Right ventricle myocardium inferior (tissue), 1 donor: ENCODE measurements around the gene TFG. TPM values are rescaled to one million over a fixed set of nuclear protein-coding genes. Genes with fewer than 3 reads are reported as not detected.

Experiments used
- ATAC-seq: fragments of 200-7000 bp; cut with Tn5 transposase; one replicate; pipeline ENCODE4 v1.9.1; 2020; ENCODE audit warnings: mild to moderate bottlenecking, moderate library complexity
- DNase-seq: peaks from one replicate; pipeline ENCODE4 v3.0.0; 2021; ENCODE audit errors: missing footprints
- intact Hi-C: fragments of 100-400 bp; cut with DNase I; formaldehyde crosslinking; loops from one replicate; pipeline ENCODE4 v1.11.0; 2022
- total RNA-seq: library from RNA; stranded (reverse); fragmentation: NEBNext Ultra II Directional; extraction: Animal tissue kit (Norgen Biotek cat#: 25700); gene quantifications from one replicate; pipeline ENCODE4 v1.2.1, GENCODE V29; 2021
- donor health status: DM: no; HTN: yes; CAD: no; lungs with severe emphysema.

TFG gene
- total RNA-seq, 1 donor from 2014 or later: 104 TPM

DNA sequence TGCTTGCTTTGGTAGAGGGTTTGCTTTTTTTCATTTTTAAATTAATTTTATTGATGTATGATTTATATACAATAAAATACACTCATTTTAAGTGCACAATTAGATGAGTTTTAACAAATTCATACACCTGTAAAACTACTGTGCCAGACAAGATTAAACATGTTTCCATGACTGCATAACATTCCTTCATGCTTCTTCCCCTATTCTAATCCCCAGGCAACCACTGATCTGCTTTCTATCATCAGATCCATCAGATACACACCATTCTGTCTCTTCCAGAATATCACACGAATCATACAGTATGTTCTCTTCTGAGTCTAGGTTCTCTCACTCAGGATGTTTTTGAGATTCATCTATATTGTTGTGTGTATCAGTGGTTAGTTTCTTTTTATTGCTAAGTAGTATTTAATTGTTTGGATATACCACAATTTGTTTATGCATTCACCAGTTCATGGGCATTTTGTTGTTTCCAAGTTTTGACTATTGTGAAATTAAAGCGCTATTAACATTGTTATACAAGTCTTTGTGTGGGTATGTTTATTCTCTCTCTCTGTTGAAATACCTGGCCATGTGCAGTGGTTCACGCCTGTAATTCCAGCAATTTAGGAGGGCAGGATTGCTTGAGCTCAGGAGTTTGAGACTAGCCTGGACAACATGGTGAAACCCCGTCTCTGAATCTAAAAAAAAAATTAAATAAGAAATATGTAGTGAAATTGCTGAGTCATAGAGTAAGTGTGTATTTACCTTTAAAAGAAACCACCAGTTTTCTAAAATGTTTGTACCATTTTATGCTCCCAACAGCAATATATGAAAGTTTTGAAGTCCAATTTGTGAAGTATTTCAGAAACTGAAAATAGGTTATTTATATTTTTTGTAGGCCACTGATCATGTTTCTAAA, 7.0 kb upstream of the TFG start:
- intact Hi-C loops: no loop called here
- DNase-seq (no peak), ATAC-seq (no peak)

DNA sequence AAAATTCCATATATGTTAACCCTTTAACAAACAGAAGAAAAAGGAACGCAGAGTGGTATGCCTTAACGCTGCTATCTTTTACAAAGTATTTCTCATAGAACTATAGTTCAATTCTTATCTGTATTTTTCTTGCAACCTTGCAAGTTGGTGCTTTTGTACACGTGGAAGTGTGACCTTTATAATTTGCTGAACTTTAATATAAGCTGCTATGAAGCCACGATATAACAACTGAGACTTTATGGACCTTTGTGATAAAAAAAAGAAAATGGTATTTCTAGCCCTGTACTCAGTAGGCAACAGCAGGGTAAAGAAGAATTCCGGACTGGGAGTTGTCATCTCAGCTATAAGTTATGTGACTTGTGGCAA, 6.3 kb upstream of the TFG start:
- ATAC-seq (no peak), DNase-seq (no peak)
- intact Hi-C loops: no loop called here

DNA sequence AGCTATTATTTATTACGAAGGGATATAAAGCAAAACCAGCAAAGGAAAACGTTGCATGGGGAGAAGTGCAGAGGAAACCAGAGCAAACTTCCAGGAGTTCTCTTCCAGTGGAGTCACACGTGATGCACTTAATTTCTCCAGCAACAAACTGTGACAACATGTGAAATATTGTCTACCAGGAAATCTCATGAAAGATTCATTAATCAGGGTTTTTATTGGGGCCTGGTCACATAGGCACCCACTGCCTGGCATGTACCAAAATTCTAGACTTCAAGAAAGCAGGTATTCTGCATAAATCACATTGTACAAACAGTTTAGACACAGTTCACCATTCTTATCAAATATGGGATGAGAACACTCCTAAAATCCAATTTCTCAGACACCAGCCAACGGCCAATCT, 5.4 kb upstream of the TFG start:
- no peak for ATAC-seq
- DNase-seq: no peak
- intact Hi-C loops: no loop called here

DNA sequence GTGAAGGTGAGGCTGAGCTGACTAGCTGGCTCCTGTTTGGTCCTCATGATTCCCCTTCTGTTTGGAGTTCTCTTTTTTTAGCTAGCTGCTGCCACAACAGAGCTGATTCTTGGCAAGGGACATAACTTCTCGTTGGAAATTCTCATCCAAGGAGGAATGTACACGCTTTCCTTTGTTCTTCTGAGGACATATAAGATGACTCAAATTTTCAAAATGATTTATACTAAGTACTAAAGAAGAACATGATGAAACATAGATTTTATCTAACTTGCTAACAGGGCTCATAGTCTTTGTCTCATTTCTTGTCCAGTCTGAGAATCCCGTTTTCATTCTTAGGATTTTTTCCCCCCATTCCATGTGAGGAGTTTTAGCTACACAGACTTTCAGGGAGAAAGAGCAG, 2.9 kb upstream of the TFG start:
- ATAC-seq (no peak), DNase-seq (no peak)
- intact Hi-C loops: no loop called here

DNA sequence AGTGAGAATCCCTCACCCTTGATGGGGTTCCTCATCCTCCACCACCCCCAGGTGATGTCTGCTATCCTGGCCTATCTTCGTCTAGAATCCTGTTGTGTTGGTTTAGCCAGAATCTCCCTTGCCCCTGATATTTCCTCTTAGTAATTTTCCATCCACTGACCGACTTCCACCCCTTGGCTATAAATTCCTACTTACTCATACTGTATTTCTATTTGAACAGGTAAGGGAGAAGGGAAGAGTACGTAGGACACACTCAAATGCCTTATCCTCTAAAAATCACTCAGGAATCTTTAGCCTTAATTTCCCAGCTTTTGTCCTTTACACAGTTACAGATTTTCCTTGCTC, 678 bp upstream of the TFG start:
- DNase-seq (no peak), ATAC-seq (no peak)
- intact Hi-C loops: no loop called here

DNA sequence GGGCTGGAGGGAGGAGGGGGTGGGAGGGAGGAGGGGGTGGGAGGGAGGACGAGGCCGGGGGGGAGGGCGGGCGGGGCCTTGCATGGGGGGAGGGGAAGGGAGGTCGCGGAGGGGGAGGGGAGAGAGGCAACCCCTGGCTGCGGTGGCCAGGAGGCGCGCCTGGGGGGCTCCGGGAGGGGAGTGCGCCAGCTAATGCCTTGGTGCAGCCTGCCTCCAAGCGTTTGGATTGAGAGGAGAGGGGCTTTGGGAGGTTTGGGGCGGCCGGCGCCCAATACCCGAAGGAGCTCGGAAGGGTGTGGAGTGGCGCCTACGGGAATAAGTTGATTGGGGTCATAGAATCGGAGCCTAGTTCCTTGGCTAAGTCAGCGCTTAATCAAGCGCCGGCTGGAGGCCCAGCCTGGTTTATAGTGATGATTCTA, 557 bp downstream of the TFG start:
- intact Hi-C loops: loop anchor here (5.0 kb wide), 1 partner anchor 308 kb away; the partner anchor contains the start of genes LNP1 and TOMM70
- ATAC-seq: peak; percentile 8
- peak; percentile 67 for DNase-seq

DNA sequence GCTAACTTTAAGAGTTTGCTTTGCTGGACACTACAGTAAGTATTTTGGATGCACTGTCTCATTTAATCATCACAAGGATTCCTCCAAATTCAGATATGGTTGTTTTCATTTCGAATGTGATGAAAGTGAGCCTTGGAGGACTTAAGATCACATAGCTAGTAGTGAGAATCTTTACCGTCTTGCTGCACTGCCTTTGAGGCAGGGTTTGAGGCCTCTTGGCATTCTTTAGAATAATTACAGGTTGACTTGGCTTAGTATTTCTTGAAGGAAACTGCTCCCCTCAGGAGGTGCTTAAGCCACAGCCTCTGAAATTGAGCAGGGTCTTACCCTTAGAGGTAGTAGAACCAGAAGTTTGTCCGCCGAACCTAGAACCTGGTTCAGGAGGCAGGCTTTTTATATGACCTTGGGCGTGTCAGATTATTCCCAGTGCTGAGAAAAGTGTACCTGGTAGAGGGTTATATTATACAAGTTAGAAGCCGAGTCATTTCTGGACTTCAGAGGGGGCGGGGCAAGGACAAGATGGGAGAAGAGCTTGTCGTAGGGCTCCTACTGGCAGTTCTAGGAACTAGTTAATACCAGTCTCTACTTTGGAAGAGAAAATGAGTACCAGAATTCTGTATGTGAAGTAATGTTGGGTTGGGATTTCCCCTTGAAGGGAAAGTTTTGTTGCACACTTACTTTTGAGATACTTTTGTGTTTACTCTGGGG, 1.1 kb downstream of the TFG start:
- DNase-seq (no peak), ATAC-seq (no peak)
- intact Hi-C loops: loop anchor here (5.0 kb wide), 1 partner anchor 308 kb away; the partner anchor contains the start of genes LNP1 and TOMM70

DNA sequence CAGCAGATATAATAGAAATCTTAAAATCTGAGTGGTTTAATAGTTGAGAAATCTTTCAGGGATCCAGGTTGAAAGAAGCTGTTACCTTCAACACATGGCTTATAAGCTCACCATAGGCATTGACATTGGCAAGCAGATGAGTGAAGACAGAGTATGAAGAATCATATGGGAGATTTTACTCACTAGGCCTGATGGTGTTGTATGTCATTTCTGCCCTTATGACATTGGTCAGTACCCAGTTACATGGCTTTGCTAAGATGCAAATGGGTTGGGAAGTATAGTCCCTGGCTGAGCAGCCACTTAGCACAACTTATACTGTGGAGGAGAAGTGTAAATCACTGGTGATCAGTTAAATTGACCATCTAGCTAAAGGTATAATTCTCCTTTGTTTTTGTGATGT, 5.9 kb downstream of the TFG start:
- ATAC-seq (no peak), DNase-seq (no peak)
- intact Hi-C loops: loop anchor here (5.0 kb wide), 1 partner anchor 37 kb away; no protein-coding TSS in a partner anchor

DNA sequence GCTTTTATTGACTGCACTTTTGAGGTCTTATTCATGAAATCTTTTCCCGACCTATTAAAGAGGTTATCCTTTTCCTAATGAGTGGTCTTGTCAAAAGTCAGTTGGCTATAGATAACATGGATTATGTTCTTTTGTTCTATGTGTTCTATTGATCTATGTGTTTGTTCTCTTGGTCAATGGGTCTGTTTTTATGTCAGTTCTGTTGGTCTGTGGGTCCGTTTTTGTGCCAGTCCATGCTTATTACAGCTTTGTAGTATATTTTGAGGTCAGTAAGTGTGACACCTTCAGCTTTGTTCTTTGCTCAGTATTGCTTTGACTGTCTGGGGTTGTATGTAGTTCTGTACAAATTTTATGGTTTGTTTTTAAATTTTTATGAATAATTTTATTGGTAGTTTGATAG, 7.8 kb downstream of the TFG start:
- ATAC-seq (no peak), DNase-seq (no peak)
- intact Hi-C loops: loop anchor here (5.0 kb wide), 1 partner anchor 35 kb away; no protein-coding TSS in a partner anchor

DNA sequence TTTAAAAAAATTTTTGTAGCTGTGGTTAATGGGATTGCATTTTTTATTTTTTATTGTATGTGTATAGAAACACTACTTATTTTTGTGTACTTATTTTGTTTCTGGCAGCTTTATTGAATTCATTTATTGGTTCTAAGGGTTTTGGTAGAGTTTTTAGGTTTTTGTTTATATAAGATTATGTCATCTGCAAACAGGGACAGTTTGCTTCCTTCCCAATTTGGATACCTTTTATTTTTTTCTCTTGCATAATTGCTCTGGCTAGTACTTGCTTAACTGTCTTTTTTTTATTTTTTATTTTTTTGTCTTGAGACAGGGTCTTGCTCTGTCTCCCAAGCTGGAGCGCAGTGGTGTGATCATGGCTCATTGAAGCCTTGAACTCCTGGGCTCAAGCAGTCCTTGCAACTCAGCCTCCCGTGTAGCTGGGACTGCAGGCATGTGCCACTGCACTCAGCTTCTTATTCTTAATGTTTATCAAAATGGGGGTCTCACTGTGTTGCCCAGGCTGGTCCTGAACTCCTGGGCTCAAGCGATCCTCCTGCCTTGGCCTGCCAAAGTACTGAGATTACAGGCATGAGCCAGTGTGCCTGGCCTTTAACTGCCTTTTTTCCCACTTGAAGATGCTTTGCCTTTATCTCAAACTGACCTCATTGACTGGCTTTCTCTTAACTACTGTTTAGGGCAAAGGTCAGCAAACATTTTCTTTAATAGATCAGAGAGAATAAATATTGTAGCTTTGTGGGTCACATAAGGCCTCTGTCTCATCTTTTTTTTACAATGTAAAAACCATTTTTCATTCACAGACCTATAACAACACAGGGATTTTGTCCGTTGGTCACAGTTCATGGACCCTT, 8.6 kb downstream of the TFG start:
- ATAC-seq: peak; percentile 20
- intact Hi-C loops: loop anchor here (5.0 kb wide), 1 partner anchor 34 kb away; no protein-coding TSS in a partner anchor
- no peak for DNase-seq

DNA sequence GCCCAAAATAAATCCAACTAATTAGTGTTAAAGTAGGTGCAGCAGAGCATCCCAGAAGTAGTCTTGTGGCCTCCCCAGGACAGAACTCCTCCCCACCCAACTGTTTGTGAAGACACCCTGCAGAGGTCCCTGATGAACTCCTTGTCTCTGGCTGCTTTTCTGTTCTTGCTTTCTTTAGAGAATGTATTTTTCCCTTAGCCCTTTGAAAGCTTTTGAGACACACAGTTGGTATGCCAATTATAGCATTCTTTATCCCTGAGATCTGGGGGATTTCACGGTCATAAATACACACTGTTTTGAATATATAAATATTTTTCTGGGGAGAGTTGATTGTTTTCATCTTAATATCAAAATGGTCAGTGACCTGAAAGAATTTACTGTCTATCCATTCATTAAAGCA, 9.8 kb downstream of the TFG start:
- ATAC-seq (no peak), DNase-seq (no peak)

DNA sequence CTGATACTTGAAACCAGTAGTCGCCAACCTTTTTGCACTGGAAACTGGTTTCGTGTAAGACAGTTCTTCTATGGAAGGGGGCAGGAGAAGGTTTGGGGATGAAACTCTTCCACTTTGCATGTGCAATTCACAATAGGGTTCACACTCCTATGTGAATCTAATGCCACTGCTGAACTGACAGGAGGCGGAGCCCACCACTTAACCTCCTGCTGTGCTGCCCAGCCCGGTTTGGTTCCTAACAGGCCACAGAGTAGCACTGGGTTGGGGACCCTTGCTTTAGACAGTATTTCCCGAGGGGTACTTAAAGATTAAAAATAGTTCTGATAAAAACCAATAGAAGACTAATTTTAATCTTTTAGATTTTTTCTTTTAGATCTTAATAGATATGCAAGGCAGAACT, 11.1 kb downstream of the TFG start:
- no peak for ATAC-seq
- no peak for DNase-seq
- intact Hi-C loops: no loop called here

More for the DNA sequence above, 9.8 kb downstream of the TFG start:
- intact Hi-C loops: loop anchor here (5.0 kb wide), 1 partner anchor 33 kb away; no protein-coding TSS in a partner anchor

DNA sequence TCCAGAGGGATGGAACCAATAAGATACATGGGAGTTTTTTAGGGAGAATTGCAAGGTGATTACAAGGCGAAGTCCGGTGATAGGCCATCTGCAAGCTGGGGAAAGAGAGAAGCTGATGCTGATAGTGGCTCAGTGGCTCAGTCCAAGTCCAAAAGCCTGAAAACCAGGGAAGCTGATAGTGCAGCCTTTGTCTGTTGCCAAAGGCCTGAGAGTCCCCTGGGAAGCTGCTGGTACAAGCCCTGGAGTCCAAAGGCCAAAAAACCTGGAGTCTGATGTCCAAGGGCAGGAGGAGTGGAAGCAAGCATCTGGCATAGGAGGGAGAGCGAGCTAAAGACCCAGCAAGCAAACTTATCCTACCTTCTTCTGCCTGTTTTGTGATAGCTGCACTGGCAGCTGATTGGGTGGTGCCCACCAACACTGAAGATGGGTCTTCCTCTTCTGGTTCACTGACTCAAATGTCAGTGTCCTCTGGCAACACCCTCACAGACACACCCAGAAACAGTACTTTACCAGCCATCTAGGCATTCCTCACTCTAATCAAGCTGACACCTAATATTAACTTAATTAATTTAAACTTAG, 16.7 kb downstream of the TFG start:
- DNase-seq (no peak), ATAC-seq (peak; percentile 23)
- intact Hi-C loops: no loop called here

DNA sequence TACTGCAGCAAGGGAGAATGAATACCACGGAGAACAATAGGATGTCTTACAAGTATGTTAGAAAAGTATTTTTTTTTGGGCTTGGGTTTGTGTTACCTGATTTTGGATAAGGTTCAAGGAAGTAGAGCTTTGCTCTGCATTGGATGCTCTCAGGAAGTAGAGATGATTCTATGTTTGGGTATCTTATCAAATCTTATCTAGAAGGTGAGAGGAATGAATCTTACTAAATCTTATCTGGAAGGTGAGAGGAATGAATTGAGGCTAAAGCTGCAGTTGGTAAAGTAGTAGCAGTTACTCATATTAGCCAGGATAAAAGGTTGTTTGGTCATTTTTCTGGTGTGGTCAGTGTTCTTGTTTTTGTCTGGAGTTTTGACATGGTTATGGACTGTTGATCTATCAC, 17.4 kb downstream of the TFG start:
- intact Hi-C loops: no loop called here
- ATAC-seq: no peak

DNA sequence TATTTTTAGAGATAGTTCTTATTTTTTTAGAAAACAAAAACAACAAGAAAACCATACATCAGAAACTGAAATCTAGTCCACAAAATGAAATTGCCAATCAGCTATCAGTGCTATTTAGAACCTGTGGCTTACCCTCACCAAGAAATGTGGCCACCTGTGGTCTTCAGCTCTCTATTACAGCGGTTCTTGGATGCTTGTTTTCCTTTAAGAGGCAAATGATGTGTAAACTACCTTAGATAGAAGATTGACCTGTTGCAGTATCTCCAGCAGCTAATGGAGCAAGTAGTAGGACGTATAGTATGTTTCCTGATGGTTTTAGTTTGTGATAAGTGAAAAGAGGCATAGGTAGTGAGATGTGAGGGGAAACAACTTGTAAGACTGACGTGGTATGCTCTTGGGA, 21.2 kb downstream of the TFG start:
- ATAC-seq (no peak), DNase-seq (no peak)
- intact Hi-C loops: no loop called here

More for the DNA sequence above, 17.4 kb downstream of the TFG start:
- DNase-seq: no peak

DNA sequence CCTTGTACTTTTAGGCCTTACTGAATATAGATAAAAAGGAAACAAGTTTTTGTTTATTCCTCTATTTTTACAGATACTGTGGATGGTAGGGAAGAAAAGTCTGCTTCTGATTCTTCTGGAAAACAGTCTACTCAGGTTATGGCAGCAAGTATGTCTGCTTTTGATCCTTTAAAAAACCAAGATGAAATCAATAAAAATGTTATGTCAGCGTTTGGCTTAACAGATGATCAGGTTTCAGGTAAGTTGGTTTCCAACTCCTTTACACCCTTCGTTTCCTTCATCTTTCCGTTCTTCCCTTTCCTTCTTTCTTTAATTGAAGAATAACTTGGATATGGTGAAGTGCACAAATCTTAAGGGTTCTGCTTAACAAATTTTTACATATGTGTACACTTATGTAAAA, 23.1 kb downstream of the TFG start:
- intact Hi-C loops: no loop called here
- DNase-seq: no peak
- ATAC-seq: no peak

DNA sequence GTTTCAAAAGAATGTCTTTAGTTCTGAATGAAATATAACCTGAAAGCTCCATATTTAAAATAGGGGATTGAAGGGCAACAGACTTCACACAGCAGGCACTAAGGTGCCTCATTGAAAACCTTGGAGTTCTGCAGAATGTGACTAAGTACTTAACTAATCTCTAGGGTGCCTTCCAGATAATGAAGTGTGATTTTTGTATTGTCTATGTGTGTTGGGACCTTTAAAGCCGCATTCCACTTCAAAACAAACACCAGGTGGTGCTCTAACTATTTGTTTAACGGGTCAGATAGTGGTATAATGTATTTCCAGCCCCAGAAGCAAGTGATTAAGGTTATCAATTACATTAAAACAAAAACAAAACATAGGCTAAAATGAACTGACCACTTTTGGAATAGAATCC, 28.0 kb downstream of the TFG start:
- peak; percentile 26 for ATAC-seq
- no peak for DNase-seq
- intact Hi-C loops: no loop called here

DNA sequence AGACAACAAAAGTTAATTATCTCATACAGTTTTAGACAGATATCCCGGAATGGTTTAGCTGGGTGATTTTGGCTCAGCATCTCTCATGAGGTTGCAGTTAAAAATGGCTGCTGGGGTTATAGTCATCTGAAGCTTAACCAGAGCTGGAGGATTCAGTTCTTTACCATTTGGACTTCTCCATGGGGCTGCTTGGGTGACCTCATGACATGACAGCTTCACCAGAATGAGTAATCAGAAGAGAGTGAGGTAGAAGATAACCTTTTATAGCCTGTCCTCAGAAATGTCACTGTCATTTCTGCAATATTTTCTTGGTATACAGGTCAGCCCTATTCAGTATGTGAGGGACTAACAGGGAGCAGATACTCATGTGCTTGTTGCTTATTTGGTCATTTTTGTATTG, 30.9 kb downstream of the TFG start:
- intact Hi-C loops: no loop called here
- DNase-seq (no peak), ATAC-seq (no peak)

DNA sequence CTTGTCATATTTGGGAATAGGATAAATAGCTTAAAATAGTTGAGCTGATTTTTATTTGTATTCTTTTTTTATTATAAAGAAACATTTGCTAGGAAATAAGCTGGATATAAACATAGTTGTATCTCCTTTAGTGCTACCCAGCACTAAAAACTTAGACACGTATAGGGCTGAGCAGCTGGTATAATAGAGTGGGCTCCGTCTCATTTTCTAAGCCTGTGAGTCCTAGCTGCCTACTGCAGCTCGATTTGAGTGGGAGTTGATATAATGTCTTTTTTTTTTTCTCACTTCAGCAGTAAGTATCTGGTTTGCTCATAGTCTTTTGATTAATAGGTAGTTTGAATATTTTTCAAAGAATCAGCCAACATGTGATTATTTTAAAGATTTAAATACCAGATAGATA, 34.2 kb downstream of the TFG start:
- ATAC-seq (no peak), DNase-seq (no peak)
- intact Hi-C loops: no loop called here
